Measurements from ENCODE around the gene PDZD2.

PDZD2 gene

DNA sequence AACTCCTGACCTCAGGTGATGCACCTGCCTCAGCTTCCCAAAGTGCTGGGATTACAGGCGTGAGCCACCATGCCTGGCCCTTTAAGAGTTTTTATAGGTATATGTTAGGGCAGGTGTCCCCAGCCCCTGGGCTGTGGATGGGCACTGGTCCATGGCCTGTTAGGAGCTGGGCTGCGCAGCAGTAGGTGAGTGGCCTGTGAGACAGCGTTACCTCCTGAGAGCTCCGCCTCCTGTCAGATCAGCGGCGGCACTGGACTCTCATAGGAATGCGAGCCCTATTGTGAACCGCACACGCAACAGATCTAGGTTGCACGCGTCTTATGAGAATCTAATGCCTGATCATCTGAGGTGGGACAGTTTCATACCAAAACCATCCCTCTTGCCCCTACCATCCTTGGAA lies 361.8 kb downstream of the PDZD2 start:
- no peak for DNase-seq (ENCODE audit: low read depth)
- H3K4me3 ChIP-seq (ENCODE audit: control insufficient read depth, low read depth, low read length), result no peak overlapping the region
- no peak for TF ChIP-seq CTCF (IDR thresholded peaks at IDR 0.05; ENCODE audit: control insufficient read depth, insufficient read depth, low read depth, low read length, missing control alignments)

DNA sequence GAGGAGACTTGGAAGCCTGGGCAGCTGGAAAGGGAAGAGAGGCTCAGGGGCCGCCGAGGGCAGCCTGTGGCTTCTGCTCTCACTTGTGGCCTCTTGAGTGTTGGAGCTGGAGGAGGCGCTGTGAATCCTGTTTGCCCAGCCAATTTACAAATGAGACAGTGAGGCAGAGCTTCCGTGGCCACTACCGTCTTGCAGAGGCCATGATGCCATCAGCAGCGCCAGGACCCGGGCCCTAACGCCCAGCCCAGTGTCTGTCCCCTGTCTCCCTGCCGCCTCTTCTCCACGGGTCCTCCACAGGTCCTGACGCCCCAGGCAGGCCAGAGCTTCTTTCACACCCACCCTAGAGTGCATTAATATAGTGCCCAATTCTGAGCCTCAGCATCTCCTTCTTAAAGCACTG lies 362.4 kb downstream of the PDZD2 start:
- no peak for TF ChIP-seq CTCF (IDR thresholded peaks at IDR 0.05; ENCODE audit: control insufficient read depth, insufficient read depth, low read depth, low read length, missing control alignments)
- DNase-seq (ENCODE audit: low read depth), result no peak
- no peak overlapping the region for H3K4me3 ChIP-seq (ENCODE audit: control insufficient read depth, low read depth, low read length)

DNA sequence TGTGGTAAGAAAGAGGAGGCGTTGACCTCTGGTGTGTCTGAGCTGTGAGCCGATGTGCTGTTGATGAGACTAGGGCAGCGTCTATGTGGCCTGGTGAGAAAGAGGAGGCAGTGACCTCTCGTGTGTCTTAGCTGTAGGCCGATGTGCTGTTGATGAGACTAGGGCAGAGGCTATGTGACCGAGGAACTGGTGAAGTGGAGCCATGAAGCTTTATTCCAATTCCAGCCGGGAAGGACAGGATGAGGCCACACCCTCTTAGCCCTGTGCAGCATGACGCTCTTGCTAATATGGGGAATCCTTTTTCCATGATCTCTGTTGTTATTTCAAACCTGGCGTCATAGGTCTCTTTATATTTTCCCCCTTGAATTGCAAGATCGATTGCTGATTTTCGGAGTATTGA lies 362.8 kb downstream of the PDZD2 start:
- no peak overlapping the region for H3K4me3 ChIP-seq (ENCODE audit: control insufficient read depth, low read depth, low read length)
- no peak for TF ChIP-seq CTCF (IDR thresholded peaks at IDR 0.05; ENCODE audit: control insufficient read depth, insufficient read depth, low read depth, low read length, missing control alignments)
- DNase-seq (ENCODE audit: low read depth), result no peak

DNA sequence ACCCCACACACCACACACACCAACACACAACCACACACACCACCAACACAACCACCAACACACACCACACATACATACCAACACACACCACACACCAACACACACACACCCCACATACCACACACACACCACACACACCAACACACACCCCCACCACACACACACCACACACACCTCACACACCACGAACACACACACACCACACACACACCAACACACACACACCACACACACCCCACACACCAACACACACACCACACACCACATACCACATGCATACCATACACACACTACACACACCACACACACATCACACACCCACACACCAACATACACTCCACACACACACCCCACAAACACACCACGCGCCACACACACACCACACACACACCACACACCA lies 363.8 kb downstream of the PDZD2 start:
- no peak for DNase-seq (ENCODE audit: low read depth)
- TF ChIP-seq CTCF (IDR thresholded peaks at IDR 0.05; ENCODE audit: control insufficient read depth, insufficient read depth, low read depth, low read length, missing control alignments), result no peak
- no peak overlapping the region for H3K4me3 ChIP-seq (ENCODE audit: control insufficient read depth, low read depth, low read length)

GRCh38 chr5:32003981-32004380 lies 365.1 kb downstream of the PDZD2 start:
- TF ChIP-seq CTCF (IDR thresholded peaks at IDR 0.05; ENCODE audit: control insufficient read depth, insufficient read depth, low read depth, low read length, missing control alignments), result no peak
- no peak overlapping the region for H3K4me3 ChIP-seq (ENCODE audit: control insufficient read depth, low read depth, low read length)
- no peak for DNase-seq (ENCODE audit: low read depth)

- DNase-seq (ENCODE audit: low read depth), result no peak
- H3K4me3 ChIP-seq (ENCODE audit: control insufficient read depth, low read depth, low read length), result no peak overlapping the region
- no peak for TF ChIP-seq CTCF (IDR thresholded peaks at IDR 0.05; ENCODE audit: control insufficient read depth, insufficient read depth, low read depth, low read length, missing control alignments)
Measured at GRCh38 chr5:32004404-32004803, 365.5 kb downstream of the PDZD2 start.

GRCh38 chr5:32008746-32009145 lies 369.8 kb downstream of the PDZD2 start:
- DNase-seq (ENCODE audit: low read depth), result no peak
- TF ChIP-seq CTCF (IDR thresholded peaks at IDR 0.05; ENCODE audit: control insufficient read depth, insufficient read depth, low read depth, low read length, missing control alignments), result no peak
- no peak overlapping the region for H3K4me3 ChIP-seq (ENCODE audit: control insufficient read depth, low read depth, low read length)
